Measurements from ENCODE around the gene TMTC2.

- TF ChIP-seq EZH2 (IDR thresholded peaks at IDR 0.05; ENCODE audit: borderline replicate concordance, insufficient read depth, low read depth, low read length, poor library complexity, severe bottlenecking) = no peak
- TF ChIP-seq CTCF (IDR thresholded peaks at IDR 0.05) = no peak
These were observed 19.1 kb downstream of the TMTC2 start for GRCh38 chr12:82705774-82706173.

Data from B cell (primary cell).